ENCODE results near the gene SLC6A18. TPM values are rescaled to one million over a fixed set of nuclear protein-coding genes. Genes with fewer than 3 reads are reported as not detected.

SLC6A18 gene
- total RNA-seq, 4 donors from 2014 or later = not detected

DNA sequence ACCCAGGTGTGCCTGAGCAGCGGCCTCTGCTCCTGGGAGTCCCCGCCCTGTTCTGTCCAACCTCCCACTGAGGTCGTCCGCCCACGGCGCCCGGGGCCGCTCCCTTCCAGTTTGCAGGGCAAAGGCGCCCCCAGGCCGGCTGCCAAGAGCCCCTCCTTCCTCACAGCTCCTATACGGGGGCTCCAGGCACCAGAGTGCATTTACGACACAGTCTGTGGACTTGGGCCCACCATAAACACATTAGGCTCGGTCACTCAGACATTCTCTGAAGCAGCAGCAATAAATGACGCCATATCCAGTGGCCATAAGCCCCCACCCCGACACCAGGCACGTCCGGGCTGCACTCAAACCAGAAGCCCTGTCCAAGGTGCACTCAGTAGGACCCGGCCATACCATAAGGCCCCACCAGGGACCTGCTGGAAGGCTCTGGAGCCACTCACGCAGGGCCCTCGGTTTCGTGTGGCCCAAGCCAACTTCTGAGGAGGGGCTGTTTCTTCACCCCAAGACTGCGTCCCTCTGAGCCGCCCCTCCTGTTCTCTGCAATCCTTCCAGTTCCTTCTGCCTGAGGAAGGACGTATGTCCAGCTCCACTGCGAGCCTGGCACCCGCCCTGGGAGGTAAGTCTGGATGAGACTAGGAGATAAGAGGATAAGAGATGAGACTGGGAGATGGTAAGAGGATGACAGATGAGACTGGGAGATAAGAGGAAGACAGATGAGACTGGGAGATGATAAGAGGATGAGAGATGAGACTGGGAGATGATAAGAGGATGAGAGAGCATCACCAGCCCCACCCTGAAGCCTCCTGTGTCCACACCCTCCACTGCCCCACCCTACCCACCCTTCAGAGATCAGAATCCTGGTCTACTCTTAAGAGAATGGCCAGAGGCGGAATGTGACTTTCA lies 26.7 kb downstream of the SLC6A18 start:
- ATAC-seq = no peak
- no peaks in the 10 kb centered on the region for H3K36me3 ChIP-seq
- peaks cover 0 to 1% (median 0%) of the 10 kb centered on the region in 3 donors for H3K4me1 ChIP-seq
- 60 to 73% methylated on average over 2 to 12 of the region's 27 CpGs for WGBS, 2 donors (ENCODE audit: low coverage in 1 of 2)
- TF ChIP-seq POLR2AphosphoS5 (IDR thresholded peaks at IDR 0.05) (no peak), EP300 (IDR thresholded peaks at IDR 0.05) (no peak), POLR2A (IDR thresholded peaks at IDR 0.05) (no peak)
- TF ChIP-seq, protein P1, sequence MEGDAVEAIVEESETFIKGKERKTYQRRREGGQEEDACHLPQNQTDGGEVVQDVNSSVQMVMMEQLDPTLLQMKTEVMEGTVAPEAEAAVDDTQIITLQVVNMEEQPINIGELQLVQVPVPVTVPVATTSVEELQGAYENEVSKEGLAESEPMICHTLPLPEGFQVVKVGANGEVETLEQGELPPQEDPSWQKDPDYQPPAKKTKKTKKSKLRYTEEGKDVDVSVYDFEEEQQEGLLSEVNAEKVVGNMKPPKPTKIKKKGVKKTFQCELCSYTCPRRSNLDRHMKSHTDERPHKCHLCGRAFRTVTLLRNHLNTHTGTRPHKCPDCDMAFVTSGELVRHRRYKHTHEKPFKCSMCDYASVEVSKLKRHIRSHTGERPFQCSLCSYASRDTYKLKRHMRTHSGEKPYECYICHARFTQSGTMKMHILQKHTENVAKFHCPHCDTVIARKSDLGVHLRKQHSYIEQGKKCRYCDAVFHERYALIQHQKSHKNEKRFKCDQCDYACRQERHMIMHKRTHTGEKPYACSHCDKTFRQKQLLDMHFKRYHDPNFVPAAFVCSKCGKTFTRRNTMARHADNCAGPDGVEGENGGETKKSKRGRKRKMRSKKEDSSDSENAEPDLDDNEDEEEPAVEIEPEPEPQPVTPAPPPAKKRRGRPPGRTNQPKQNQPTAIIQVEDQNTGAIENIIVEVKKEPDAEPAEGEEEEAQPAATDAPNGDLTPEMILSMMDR (IDR thresholded peaks at IDR 0.05) = no peak
- no peaks in the 10 kb centered on the region for H3K9me3 ChIP-seq
- H3K27me3 ChIP-seq = peaks cover 67% of the 10 kb centered on the region
- no peak overlapping the region for H3K27ac ChIP-seq
- no peak overlapping the region for H3K4me3 ChIP-seq

- TF ChIP-seq POLR2AphosphoS5 (IDR thresholded peaks at IDR 0.05) = no peak
- TF ChIP-seq POLR2A (IDR thresholded peaks at IDR 0.05) = no peak
- TF ChIP-seq EP300 (IDR thresholded peaks at IDR 0.05) = no peak
- TF ChIP-seq, protein P1 (IDR thresholded peaks at IDR 0.05) = no peak
- 82 to 92% methylated on average over 4 of the region's 9 CpGs for WGBS, 2 donors (ENCODE audit: low coverage in 1 of 2)
- H3K4me1 ChIP-seq = no peaks in the 10 kb centered on the region
- H3K36me3 ChIP-seq = no peaks in the 10 kb centered on the region
- peaks cover 64% of the 10 kb centered on the region for H3K27me3 ChIP-seq
- no peak overlapping the region for H3K27ac ChIP-seq
- H3K4me3 ChIP-seq = no peak overlapping the region
- no peaks in the 10 kb centered on the region for H3K9me3 ChIP-seq
- ATAC-seq = no peak
Observed at GRCh38 chr5:1252681-1253080, 27.5 kb downstream of the SLC6A18 start.

DNA sequence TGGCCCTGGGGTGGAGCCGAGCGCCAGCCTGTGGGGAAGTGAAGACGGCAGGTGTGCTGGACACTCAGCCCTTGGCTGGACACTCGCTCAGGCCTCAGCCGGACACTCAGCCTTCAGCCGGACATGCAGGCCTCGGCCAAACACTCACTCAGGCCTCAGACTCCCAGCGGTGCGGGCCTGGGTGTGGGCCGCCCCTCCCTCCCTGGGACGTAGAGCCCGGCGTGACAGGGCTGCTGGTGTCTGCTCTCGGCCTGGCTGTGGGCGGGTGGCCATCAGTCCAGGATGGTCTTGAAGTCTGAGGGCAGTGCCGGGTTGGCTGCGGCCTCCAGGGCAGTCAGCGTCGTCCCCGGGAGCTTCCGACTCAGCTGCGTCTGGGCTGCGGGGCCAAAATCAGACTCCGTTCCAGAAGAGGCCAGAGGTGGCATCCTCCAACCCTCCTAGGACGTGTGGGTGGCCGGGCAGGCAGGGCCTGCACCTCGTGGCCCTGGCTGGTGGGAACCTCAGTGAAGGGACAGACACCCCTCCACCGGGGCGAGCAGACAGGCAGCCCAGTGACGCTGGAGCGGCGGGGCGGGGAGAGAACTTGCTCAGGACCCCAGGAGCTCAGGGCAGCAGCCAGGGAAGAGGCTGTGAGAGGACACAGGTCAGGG lies 28.4 kb downstream of the SLC6A18 start:
- H3K36me3 ChIP-seq = no peaks in the 10 kb centered on the region
- H3K4me3 ChIP-seq = no peak overlapping the region
- no peak for ATAC-seq
- H3K4me1 ChIP-seq = no peaks in the 10 kb centered on the region
- TF ChIP-seq POLR2AphosphoS5 (IDR thresholded peaks at IDR 0.05) = no peak
- WGBS, 2 donors (ENCODE audit: low coverage in 1 of 2) = 100% methylated on average over 2 of the region's 33 CpGs; no CpG with 5 or more reads in 1 of the 2 donors
- no peaks in the 10 kb centered on the region for H3K9me3 ChIP-seq
- H3K27ac ChIP-seq = no peak overlapping the region
- H3K27me3 ChIP-seq = peaks cover 55% of the 10 kb centered on the region

DNA sequence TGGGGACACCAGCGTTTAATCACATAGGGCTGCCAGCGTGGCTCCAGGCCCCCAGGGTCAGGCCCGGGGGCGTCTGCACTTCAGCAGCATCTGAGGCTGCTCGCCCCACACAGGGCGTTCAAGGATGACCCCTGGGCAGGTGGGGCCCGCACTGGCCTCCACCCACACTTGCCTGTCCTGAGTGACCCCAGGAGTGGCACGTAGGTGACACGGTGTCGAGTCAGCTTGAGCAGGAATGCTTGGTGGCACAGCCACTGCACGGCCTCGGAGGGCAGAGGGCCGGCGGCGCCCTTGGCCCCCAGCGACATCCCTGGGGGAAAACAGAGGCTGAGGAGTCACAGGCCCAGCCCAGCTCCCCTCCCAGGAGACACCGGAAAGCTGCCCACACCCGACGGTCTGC lies 29.0 kb downstream of the SLC6A18 start:
- no peaks in the 10 kb centered on the region for H3K9me3 ChIP-seq
- no peaks in the 10 kb centered on the region for H3K4me1 ChIP-seq
- no peak overlapping the region for H3K27ac ChIP-seq
- H3K36me3 ChIP-seq = no peaks in the 10 kb centered on the region
- H3K4me3 ChIP-seq = no peak overlapping the region
- TF ChIP-seq EP300 (IDR thresholded peaks at IDR 0.05) = no peak
- TF ChIP-seq POLR2A (IDR thresholded peaks at IDR 0.05) = no peak
- no peak for TF ChIP-seq POLR2AphosphoS5 (IDR thresholded peaks at IDR 0.05)
- TF ChIP-seq, protein P1 (IDR thresholded peaks at IDR 0.05) = no peak
- peaks cover 49% of the 10 kb centered on the region for H3K27me3 ChIP-seq
- ATAC-seq = no peak
- no CpG with 5 or more reads among the region's 19 CpGs for whole genome bisulfite sequencing, 2 donors (ENCODE audit: low coverage in 1 of 2)

DNA sequence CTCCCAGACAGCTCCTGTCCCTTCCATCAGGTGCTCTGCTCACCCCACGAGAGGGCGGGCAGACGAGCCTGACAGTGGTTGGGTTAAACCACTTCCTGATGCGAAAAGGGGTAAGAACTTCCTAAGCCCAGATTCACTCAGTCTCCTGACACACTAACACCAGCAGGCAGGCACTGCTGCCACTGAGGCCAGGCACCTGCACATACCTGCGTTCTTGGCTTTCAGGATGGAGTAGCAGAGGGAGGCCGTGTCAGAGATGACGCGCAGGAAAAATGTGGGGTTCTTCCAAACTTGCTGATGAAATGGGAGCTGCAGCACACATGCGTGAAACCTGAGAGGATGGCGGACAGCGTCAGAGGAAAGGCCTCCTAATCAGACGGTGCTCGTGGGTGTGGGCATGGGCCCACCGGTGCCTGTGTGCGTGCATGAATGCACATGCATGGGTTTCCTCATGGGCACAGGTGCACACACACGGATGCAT lies 29.9 kb downstream of the SLC6A18 start:
- 49 to 100% methylated on average over 3 to 5 of the region's 16 CpGs for WGBS, 2 donors (ENCODE audit: low coverage in 1 of 2)
- TF ChIP-seq POLR2AphosphoS5 (IDR thresholded peaks at IDR 0.05) = no peak
- no peak for TF ChIP-seq EP300 (IDR thresholded peaks at IDR 0.05)
- TF ChIP-seq POLR2A (IDR thresholded peaks at IDR 0.05) = no peak
- TF ChIP-seq, protein P1 (IDR thresholded peaks at IDR 0.05) = no peak
- peaks cover 40% of the 10 kb centered on the region for H3K27me3 ChIP-seq
- ATAC-seq = no peak
- no peak overlapping the region for H3K27ac ChIP-seq
- H3K9me3 ChIP-seq = no peaks in the 10 kb centered on the region
- H3K4me3 ChIP-seq = no peak overlapping the region
- no peaks in the 10 kb centered on the region for H3K4me1 ChIP-seq
- no peaks in the 10 kb centered on the region for H3K36me3 ChIP-seq

All from gastroesophageal sphincter (tissue), 4 donors.